Raji (cell line): Measurements from ENCODE around the gene CBLN3.

ENCODE experiments used
- POLR2A ChIP-seq: IDR thresholded peaks from 2 replicates; pipeline ENCODE4 v1.6.1; 2011; ENCODE audit warnings: low read depth, low read length, control low read depth; ENCODE audit not compliant: insufficient read depth

Gene CBLN3

GRCh38 chr14:24431569-24432258 is 2.2 kb upstream of the CBLN3 start:
- TF ChIP-seq POLR2A, result peak; percentile 37; the same call in 1 of the 2 replicates

- TF ChIP-seq POLR2A, result peak; percentile 65
These were observed 1.5 kb upstream of the CBLN3 start for GRCh38 chr14:24430682-24431568.

- no peak for TF ChIP-seq POLR2A
These were observed 744 bp upstream of the CBLN3 start for GRCh38 chr14:24430143-24430681.

GRCh38 chr14:24428628-24429394 is 657 bp downstream of the CBLN3 start:
- TF ChIP-seq POLR2A, result no peak

GRCh38 chr14:24427537-24428508 is 1.6 kb downstream of the CBLN3 start:
- no peak for TF ChIP-seq POLR2A

DNA sequence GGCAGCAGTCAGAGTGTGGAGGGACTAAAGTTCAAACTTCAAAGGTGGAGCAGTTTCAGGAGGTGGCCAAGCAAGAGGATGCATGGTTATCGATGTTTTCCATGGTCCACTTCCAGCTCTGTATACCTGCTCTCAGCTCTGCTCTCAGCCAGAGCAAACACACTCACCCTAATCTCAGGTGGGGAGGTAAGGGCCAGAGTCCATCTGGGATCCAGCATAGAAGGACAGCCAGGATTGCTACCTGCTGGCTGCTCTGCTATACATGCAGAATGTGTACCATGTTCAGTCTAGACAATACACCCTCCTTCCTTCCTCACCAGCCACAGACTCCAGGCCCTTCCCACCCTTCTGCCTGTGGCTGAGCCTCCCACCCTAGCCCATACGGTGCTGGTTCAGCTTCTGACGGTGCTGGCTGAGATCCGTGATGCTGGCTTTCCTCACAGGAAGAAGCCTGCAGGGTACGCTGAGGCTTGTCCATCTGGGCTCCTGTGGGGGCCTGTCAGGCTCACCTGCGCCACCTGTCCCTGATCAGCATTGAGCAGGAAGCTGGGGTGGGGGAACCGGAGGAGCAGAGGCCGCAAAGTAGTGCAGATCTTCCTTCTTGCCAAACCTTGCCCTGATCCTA is 2.4 kb downstream of the CBLN3 start:
- TF ChIP-seq POLR2A, result no peak

- no peak for TF ChIP-seq POLR2A
These were observed 3.1 kb downstream of the CBLN3 start for GRCh38 chr14:24426150-24426911.

DNA sequence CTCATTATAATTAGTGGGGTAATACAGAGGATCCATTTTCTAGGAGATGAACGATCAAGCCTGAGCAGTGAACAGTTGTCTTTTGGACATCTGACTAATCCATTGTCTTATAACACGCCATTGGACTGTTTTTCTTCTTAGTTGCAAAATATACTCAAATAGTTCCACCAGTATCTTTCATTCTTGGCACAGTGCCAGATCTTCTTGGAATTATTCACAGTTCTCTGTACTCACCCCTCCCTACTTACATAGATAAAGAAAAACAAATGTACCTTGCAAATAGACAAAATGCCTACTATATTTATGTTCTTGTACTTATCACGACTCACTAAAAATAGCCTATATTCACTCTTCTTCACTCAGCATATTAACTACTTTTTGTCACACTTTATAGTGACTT is 3.8 kb downstream of the CBLN3 start:
- TF ChIP-seq POLR2A, result no peak

DNA sequence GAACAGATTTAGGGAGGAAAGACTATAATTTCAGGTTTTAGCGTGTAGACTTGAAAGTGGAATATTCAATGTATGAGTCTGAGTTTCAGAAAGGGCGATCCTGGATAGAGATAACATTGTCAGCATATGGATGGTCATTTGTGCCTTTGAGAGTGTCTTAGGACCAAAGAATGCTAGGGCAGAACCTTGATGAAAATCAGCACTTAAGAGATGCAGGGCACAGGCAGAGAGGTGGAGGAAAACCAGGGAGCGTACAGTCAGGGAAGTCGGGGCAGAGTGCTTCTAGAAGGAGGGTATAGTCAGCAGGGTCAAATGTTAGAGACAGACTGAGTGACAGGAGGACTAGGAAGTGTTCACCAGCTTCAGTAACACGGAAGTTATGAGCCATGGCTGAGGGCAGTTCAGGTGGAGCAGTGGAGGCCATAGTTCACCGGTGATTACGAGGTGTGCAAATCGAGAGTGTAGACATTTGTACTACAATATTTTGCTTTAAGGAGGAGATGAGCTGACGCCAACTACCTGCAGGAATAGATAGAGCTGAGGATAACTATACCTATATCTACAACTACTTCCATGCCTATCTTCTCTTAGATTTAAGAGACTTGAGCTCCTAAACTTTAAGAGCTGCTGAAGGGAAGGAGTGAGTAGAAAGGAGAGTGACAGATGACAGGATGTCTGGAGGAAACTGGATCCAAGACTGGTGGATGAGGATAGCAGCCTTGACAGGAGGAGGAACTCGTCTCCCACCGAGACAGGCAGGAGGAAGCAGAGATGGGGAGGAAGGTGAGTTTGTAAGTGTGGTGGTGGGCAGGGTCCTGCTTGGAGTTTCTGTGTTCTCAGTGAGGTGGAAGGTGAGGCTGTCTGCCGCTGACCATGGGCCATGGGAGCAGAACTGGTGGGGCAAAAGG is 6.5 kb downstream of the CBLN3 start:
- no peak for TF ChIP-seq POLR2A

GRCh38 chr14:24422261-24422660 is 7.2 kb downstream of the CBLN3 start:
- TF ChIP-seq POLR2A, result no peak

DNA sequence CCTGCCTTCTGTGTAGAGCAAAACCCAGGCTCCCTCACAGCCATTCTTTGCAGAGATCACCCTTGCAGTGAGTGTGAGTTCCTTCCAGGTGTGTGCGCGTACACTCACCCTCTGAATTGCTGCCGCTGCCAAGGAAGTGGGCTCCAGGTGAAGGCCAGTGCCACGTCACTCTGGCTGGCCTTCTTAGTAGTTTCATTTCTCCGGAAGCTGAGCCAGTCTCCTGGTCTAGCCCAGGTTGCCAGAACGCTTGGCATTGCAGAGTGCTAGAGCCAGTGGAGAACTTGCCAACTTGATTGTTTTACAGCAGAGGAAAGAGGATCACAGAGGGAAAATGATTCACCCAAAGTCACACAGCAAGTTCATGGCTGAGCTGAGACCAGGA is 11.0 kb downstream of the CBLN3 start:
- TF ChIP-seq POLR2A, result no peak
